D721Med (cell line): ENCODE measurements around the gene TCF4.
A peak's percentile ranks its signal among the peaks of the same experiment; 100 is the strongest.

ENCODE experiments used
- DNase-seq: peaks from one replicate; pipeline ENCODE4 v3.0.0; 2011; ENCODE audit warnings: low spot score; ENCODE audit not compliant: insufficient read length
- FAIRE-seq: peaks from 2 replicates; lab custom pipeline; 2011; peaks lifted over from hg19 to GRCh38; lab: Jason Lieb, UNC
- TF ChIP-seq, protein P1 (sequence below): IDR thresholded peaks from 2 replicates; pipeline ENCODE4 v1.5.1; 2012; ENCODE audit warnings: mild to moderate bottlenecking, control low read depth; ENCODE audit not compliant: insufficient read depth; ENCODE audit errors: missing control alignments

Gene TCF4

GRCh38 chr18:55419132-55419946 is 168.7 kb downstream of the TCF4 start:
- no peak for DNase-seq
- no peak for FAIRE-seq
- TF ChIP-seq, protein P1, sequence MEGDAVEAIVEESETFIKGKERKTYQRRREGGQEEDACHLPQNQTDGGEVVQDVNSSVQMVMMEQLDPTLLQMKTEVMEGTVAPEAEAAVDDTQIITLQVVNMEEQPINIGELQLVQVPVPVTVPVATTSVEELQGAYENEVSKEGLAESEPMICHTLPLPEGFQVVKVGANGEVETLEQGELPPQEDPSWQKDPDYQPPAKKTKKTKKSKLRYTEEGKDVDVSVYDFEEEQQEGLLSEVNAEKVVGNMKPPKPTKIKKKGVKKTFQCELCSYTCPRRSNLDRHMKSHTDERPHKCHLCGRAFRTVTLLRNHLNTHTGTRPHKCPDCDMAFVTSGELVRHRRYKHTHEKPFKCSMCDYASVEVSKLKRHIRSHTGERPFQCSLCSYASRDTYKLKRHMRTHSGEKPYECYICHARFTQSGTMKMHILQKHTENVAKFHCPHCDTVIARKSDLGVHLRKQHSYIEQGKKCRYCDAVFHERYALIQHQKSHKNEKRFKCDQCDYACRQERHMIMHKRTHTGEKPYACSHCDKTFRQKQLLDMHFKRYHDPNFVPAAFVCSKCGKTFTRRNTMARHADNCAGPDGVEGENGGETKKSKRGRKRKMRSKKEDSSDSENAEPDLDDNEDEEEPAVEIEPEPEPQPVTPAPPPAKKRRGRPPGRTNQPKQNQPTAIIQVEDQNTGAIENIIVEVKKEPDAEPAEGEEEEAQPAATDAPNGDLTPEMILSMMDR, result no peak

DNA sequence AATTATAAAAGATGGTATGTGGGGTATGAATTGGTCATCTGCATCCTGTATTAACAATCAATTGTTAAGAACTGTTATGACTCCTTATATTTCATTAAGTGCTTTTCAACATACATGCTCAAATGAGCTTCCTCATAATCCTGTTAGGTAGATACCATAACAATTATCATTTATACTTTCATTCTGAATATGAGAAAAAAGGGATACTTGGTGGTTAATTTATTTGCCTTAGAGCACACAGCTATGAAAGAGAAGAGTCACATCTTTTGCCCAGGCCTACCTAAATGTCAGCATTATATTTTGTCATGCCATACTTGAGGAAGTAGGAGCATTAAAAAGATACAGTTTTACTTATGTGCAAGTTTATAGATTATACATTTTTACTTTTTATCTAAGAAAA is 169.6 kb downstream of the TCF4 start:
- FAIRE-seq, result no peak
- TF ChIP-seq, protein P1, result no peak
- no peak for DNase-seq

DNA sequence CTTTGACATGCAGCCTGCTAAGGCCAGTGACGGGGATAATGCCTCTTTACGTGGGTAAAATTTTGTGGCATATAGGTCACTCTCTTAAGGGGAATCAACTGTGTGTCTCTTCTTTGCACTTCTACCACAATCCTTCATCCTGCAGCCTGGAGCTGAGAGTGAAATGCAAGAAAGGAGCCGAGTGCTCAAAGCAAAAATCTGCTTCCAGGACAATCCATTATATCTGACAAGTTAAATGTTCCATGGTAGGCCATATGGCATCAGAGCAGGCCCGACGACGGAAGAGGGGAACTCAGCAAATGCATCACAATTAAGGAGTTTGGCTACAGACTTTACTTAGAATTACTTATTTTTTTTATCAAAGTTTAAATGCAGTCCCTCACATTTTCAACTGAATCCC is 171.2 kb downstream of the TCF4 start:
- DNase-seq (no peak), FAIRE-seq (no peak)
- TF ChIP-seq, protein P1, result no peak

DNA sequence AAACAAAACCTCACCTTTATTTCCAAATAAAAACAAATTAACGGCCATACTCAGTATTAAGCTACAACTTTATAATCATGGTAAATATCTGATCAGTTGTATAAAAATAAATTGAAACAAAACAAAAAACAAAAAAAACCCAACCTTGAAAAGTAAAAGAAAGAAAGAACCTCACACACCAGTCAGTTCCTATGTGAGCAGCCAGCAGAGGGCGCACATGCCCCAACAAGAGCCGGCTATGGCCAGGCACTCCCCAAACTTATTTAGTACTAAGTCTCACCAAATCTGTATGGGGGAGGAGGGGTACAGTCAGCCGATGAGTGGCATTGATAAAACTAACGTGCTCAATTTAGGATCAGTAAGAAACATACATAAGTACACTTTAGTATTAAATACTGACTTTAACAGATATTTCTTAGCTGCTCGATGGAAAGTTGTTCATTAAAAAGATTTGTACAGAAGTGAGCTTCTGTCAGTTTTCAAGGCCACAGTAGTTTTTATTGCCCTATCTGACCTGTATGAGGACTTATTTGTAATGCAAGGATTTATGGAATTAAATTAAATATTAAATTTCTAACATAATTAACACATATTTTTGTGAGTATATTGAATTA is 172.6 kb downstream of the TCF4 start:
- TF ChIP-seq, protein P1, result peak; percentile 86
- no peak for DNase-seq
- FAIRE-seq, result no peak

DNA sequence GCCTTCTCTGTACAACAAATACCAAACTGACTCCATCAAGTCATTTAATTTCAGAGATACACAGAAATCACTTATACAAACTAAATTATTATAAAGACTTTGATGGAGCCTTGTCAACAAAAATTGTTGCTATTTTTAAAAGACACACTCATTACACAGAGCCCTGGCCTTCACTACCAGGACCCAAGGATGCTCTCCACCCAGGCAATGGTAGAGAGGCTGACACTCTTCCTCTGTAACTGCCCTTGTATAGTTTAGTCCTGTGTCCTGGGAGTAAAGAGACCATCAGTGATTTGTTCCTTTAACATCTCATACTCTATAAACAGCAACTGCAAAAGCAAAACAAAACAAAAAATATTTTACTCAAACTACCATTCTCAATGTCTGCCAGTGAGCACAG is 173.5 kb downstream of the TCF4 start:
- TF ChIP-seq, protein P1, result no peak
- no peak for FAIRE-seq
- no peak for DNase-seq

GRCh38 chr18:55413474-55413873 is 174.5 kb downstream of the TCF4 start:
- TF ChIP-seq, protein P1, result no peak
- no peak for FAIRE-seq
- no peak for DNase-seq

- peak; percentile 100 for FAIRE-seq
- TF ChIP-seq, protein P1, result no peak
- DNase-seq, result no peak
Measured at GRCh38 chr18:55407774-55408535, 180.0 kb downstream of the TCF4 start.
